Activated CD8-positive, alpha-beta T cell treated with anti-CD3 and anti-CD28 coated beads for 36 hours (primary cell): ENCODE results near the gene RIC3. TPM values are rescaled to one million over a fixed set of nuclear protein-coding genes. Genes with fewer than 3 reads are reported as not detected.

Source experiments
- ATAC-seq: fragments of 200-7000 bp; cut with Tn5 transposase; one replicate; pipeline ENCODE4 v1.10.0; 2021; ENCODE audit warnings: mild to moderate bottlenecking, moderate library complexity
- CTCF ChIA-PET: fragments of 350-600 bp; sonication (Branson Sonifier 250); formaldehyde crosslinking; loops from one replicate; lab custom pipeline; 2021; ENCODE audit warnings: antibody characterized with exemption; lab: Charles Lee
- POLR2A ChIA-PET: fragments of 350-600 bp; sonication (Branson Sonifier 250); formaldehyde crosslinking; loops from one replicate; lab custom pipeline; 2021; ENCODE audit warnings: antibody characterized with exemption; lab: Charles Lee
- DNase-seq: peaks from one replicate; pipeline ENCODE4 v3.0.0-alpha.2; 2020
- H3K27ac Mint-ChIP-seq: one replicate; pipeline ENCODE4 v1.8.0; 2021; ENCODE audit warnings: mild to moderate bottlenecking, mixed read lengths
- H3K27me3 Mint-ChIP-seq: one replicate; pipeline ENCODE4 v1.8.0; 2021; ENCODE audit warnings: mixed read lengths
- H3K36me3 Mint-ChIP-seq: one replicate; pipeline ENCODE4 v1.8.0; 2021; ENCODE audit warnings: low read depth, mixed read lengths
- H3K4me1 Mint-ChIP-seq: one replicate; pipeline ENCODE4 v1.8.0; 2021; ENCODE audit warnings: low read depth, mixed read lengths
- H3K4me3 Mint-ChIP-seq: one replicate; pipeline ENCODE4 v1.8.0; 2021; ENCODE audit warnings: mild to moderate bottlenecking, moderate library complexity, mixed read lengths
- H3K9me3 Mint-ChIP-seq: one replicate; pipeline ENCODE4 v1.8.0; 2021; ENCODE audit warnings: mixed read lengths
- CTCF ChIP-seq: fragments of 200-600 bp; IDR thresholded peaks from one replicate; pipeline ENCODE4 v1.8.0; 2022; ENCODE audit warnings: antibody characterized with exemption, mild to moderate bottlenecking
- intact Hi-C: fragments of 100-400 bp; cut with micrococcal nuclease; formaldehyde crosslinking; loops from one replicate; pipeline ENCODE4 v1.10.0; 2022
- total RNA-seq, 2 experiments: library from RNA; stranded (reverse); gene quantifications; one replicate each; pipeline ENCODE4 v1.2.3, GENCODE V29; 2021

Gene RIC3
- total RNA-seq, 2 experiments from 2014 or later: 7.6 to 7.7 TPM

DNA sequence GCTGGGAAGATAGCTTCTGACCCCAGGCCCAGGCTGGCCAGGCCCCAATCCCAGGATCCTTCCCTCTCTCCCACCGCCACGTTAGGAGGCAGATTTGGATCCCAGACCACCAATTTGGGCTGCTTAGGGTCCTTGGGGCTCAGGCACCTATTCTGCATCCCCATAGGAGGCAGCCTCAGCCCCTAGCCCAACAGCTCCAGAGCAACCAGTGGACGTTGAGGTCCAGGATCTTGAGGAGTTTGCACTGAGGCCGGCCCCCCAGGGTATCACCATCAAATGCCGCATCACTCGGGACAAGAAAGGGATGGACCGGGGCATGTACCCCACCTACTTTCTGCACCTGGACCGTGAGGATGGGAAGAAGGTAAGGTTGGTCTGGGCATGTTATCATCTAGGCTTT lies 71.8 kb downstream of the RIC3 start:
- no peak for DNase-seq
- H3K4me1 Mint-ChIP-seq: no peaks in the 10 kb centered on the region
- ChIA-PET POLR2A (no interaction called here), CTCF (interaction anchor here (1.3 to 7.4 kb wide), 4 partner anchors 9 to 88 kb away, joined by 4 to 161 read pairs (median 94); no protein-coding TSS in a partner anchor)
- no peaks in the 10 kb centered on the region for H3K9me3 Mint-ChIP-seq
- no peak overlapping the region for H3K4me3 Mint-ChIP-seq
- no peaks in the 10 kb centered on the region for H3K36me3 Mint-ChIP-seq
- TF ChIP-seq CTCF: no peak
- H3K27me3 Mint-ChIP-seq: no peaks in the 10 kb centered on the region
- no peak overlapping the region for H3K27ac Mint-ChIP-seq
- no peak for ATAC-seq
- intact Hi-C loops: loop anchor here (10.0 kb wide), 1 partner anchor 202 kb away; no protein-coding TSS in a partner anchor

- Mint-ChIP-seq H3K27me3 (no peaks in the 10 kb centered on the region), H3K4me1 (no peaks in the 10 kb centered on the region), H3K36me3 (no peaks in the 10 kb centered on the region), H3K27ac (no peak overlapping the region), H3K9me3 (no peaks in the 10 kb centered on the region), H3K4me3 (no peak overlapping the region)
- ATAC-seq: no peak
- DNase-seq: no peak
- ChIA-PET CTCF (interaction anchor here (1.3 to 7.4 kb wide), 3 partner anchors 14 to 88 kb away, joined by 4 to 161 read pairs (median 120); no protein-coding TSS in a partner anchor), POLR2A (no interaction called here)
- intact Hi-C loops: loop anchor here (10.0 kb wide), 1 partner anchor 202 kb away; no protein-coding TSS in a partner anchor
- no peak for TF ChIP-seq CTCF
Observed at GRCh38 chr11:8096575-8096974, 72.2 kb downstream of the RIC3 start.

GRCh38 chr11:8095806-8096522 lies 72.9 kb downstream of the RIC3 start:
- no peak for DNase-seq
- Mint-ChIP-seq H3K4me3 (no peak overlapping the region), H3K36me3 (no peaks in the 10 kb centered on the region), H3K4me1 (no peaks in the 10 kb centered on the region), H3K9me3 (no peaks in the 10 kb centered on the region), H3K27ac (no peak overlapping the region), H3K27me3 (no peaks in the 10 kb centered on the region)
- ChIA-PET POLR2A (no interaction called here), CTCF (interaction anchor here (1.3 to 7.4 kb wide), 3 partner anchors 14 to 87 kb away, joined by 4 to 161 read pairs (median 120); no protein-coding TSS in a partner anchor)
- intact Hi-C loops: loop anchor here (10.0 kb wide), 1 partner anchor 201 kb away; no protein-coding TSS in a partner anchor
- no peak for TF ChIP-seq CTCF
- no peak for ATAC-seq

DNA sequence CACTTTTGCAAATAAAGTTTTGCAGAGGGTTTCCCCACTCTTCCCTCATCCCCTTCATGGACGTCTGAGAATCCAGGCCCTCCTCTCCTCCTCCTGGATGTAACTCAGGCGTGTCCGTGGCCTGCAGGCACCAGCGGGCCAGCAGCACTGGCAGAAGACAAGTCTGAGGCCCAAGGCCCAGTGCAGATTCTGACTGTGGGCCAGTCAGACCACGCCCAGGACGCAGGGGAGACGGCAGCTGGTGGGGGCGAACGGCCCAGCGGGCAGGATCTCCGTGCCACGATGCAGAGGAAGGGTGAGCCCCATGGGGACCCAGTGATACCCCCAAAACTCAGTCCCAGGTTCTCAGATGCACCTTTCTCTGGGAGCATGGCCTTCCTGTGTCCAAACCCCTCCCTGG lies 73.5 kb downstream of the RIC3 start:
- ChIA-PET POLR2A (interaction anchor here (0.6 kb wide), 1 partner anchor 60 kb away, joined by 3 read pairs; no protein-coding TSS in a partner anchor), CTCF (interaction anchor here (0.6 to 8.9 kb wide), 4 partner anchors 61 to 91 kb away, joined by 4 to 161 read pairs (median 94); no protein-coding TSS in a partner anchor)
- DNase-seq (no peak), ATAC-seq (no peak)
- H3K36me3 Mint-ChIP-seq: no peaks in the 10 kb centered on the region
- intact Hi-C loops: loop anchor here (10.0 kb wide), 1 partner anchor 201 kb away; no protein-coding TSS in a partner anchor
- no peak overlapping the region for H3K27ac Mint-ChIP-seq
- H3K27me3 Mint-ChIP-seq: no peaks in the 10 kb centered on the region
- no peaks in the 10 kb centered on the region for H3K4me1 Mint-ChIP-seq
- H3K4me3 Mint-ChIP-seq: no peak overlapping the region
- no peaks in the 10 kb centered on the region for H3K9me3 Mint-ChIP-seq
- no peak for TF ChIP-seq CTCF

GRCh38 chr11:8094656-8095055 lies 74.2 kb downstream of the RIC3 start:
- Mint-ChIP-seq H3K36me3 (no peaks in the 10 kb centered on the region), H3K9me3 (no peaks in the 10 kb centered on the region), H3K27ac (no peak overlapping the region), H3K4me3 (no peak overlapping the region), H3K4me1 (no peaks in the 10 kb centered on the region), H3K27me3 (no peaks in the 10 kb centered on the region)
- DNase-seq (no peak), ATAC-seq (no peak)
- TF ChIP-seq CTCF: no peak
- intact Hi-C loops: loop anchor here (5.0 to 10.0 kb wide), 2 partner anchors 57 to 200 kb away; no protein-coding TSS in a partner anchor
- POLR2A ChIA-PET: interaction anchor here (0.6 to 0.7 kb wide), 2 partner anchors 61 to 95 kb away, joined by 3 read pairs; no protein-coding TSS in a partner anchor
- CTCF ChIA-PET: interaction anchor here (0.6 to 8.9 kb wide), 2 partner anchors 61 to 90 kb away, joined by 4 to 67 read pairs; no protein-coding TSS in a partner anchor
